ENCODE data around the gene BDH1.
"Not testable (repeated sequence)": the region's sequence is repeated elsewhere in the genome, so short reads cannot be mapped to it uniquely, and the experiment has no call there.

BDH1 gene

DNA sequence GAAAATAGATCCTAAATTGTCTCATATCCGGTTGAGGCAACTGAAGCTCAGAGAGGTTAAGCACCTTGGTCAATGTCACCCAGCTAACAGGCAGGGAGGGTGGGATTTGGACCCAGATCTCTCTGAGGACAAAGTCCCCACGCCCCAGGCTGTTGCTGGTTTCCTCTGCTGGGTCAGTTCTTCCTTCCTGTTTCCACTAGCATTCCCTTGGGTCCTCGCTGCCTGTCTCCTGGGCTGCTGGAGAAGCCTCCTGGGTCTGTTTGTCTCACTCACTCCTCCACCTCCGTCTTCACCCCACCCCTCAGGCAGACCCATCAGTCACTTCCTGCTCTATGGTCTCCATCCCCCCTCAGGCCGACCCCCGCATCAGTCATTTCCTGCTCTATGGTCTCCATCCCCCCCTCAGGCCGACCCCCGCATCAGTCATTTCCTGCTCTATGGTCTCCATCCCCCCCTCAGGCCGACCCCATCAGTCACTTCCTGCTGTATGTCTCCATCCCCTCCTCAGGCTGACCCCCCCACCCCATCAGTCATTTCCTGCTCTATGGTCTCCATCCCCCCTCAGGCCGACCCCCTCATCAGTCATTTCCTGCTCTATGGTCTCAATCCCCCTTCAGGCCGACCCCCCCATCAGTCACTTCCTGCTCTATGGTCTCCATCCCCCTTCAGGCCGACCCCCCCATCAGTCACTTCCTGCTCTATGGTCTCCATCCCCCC is 38.7 kb downstream of the BDH1 start:
- peak overlapping the region; percentile 19 for H3K9ac ChIP-seq (ENCODE audit: low read depth, low read length, poor library complexity, severe bottlenecking)
- not testable (repeated sequence) for H3K79me2 ChIP-seq (ENCODE audit: insufficient read depth, low read length); H2AFZ ChIP-seq (ENCODE audit: low read length); H3K27me3 ChIP-seq (ENCODE audit: insufficient read depth, low read length, poor library complexity, severe bottlenecking); H3K9me2 ChIP-seq (replicated peaks; ENCODE audit: low read depth, low read length); H4K20me1 ChIP-seq (ENCODE audit: insufficient read depth, low read length, poor library complexity, severe bottlenecking); H3K9me3 ChIP-seq (ENCODE audit: insufficient read depth, low read depth, low read length)
- peaks cover 16% of the 10 kb centered on the region for H3F3A ChIP-seq (ENCODE audit: low read depth)
- peaks cover 42% of the 10 kb centered on the region; the same call in 1 of the 2 replicates for H3K36me3 ChIP-seq (ENCODE audit: insufficient read depth, low read length)
- H3K4me3 ChIP-seq (ENCODE audit: low read length, poor library complexity, severe bottlenecking) = peak overlapping the region; percentile 25
- H3K4me2 ChIP-seq (ENCODE audit: low read depth, low read length, poor library complexity, severe bottlenecking) = peak overlapping the region; percentile 44
- H3K4me1 ChIP-seq (ENCODE audit: insufficient read depth, low read length, poor library complexity, severe bottlenecking) = peaks cover 28% of the 10 kb centered on the region

DNA sequence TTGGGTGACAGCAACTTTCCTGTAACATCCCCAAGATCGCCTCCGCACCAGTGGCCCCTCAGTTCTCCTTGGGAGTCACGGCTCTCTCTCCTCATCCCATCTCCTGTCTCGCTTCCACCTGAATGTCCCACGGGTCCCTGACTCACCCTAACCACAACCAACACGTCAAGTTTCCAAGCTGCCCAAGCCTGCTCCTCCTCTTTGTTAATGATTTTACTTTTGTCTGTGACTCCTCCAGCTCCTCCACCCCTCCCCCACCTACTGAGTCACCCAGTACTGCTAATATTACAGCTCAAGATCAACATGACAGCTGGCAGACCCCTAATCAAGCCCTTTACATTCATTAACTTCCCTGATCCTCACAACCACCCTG is 39.3 kb downstream of the BDH1 start:
- Histone ChIP-seq H3K36me3 (ENCODE audit: insufficient read depth, low read length) (peaks cover 42% of the 10 kb centered on the region; the same call in 1 of the 2 replicates), H3K4me1 (ENCODE audit: insufficient read depth, low read length, poor library complexity, severe bottlenecking) (peaks cover 28% of the 10 kb centered on the region), H3K79me2 (ENCODE audit: insufficient read depth, low read length) (no peaks in the 10 kb centered on the region), H3K9me2 (replicated peaks; ENCODE audit: low read depth, low read length) (no peaks in the 10 kb centered on the region), H3F3A (ENCODE audit: low read depth) (peaks cover 16% of the 10 kb centered on the region), H2AFZ (ENCODE audit: low read length) (no peak overlapping the region), H3K27me3 (ENCODE audit: insufficient read depth, low read length, poor library complexity, severe bottlenecking) (no peaks in the 10 kb centered on the region), H3K4me3 (ENCODE audit: low read length, poor library complexity, severe bottlenecking) (no peak overlapping the region), H3K4me2 (ENCODE audit: low read depth, low read length, poor library complexity, severe bottlenecking) (peak overlapping the region; percentile 44), H3K9me3 (ENCODE audit: insufficient read depth, low read depth, low read length) (no peaks in the 10 kb centered on the region), H3K9ac (ENCODE audit: low read depth, low read length, poor library complexity, severe bottlenecking) (peak overlapping the region; percentile 19), H4K20me1 (ENCODE audit: insufficient read depth, low read length, poor library complexity, severe bottlenecking) (no peaks in the 10 kb centered on the region)
- TF ChIP-seq, protein P1, sequence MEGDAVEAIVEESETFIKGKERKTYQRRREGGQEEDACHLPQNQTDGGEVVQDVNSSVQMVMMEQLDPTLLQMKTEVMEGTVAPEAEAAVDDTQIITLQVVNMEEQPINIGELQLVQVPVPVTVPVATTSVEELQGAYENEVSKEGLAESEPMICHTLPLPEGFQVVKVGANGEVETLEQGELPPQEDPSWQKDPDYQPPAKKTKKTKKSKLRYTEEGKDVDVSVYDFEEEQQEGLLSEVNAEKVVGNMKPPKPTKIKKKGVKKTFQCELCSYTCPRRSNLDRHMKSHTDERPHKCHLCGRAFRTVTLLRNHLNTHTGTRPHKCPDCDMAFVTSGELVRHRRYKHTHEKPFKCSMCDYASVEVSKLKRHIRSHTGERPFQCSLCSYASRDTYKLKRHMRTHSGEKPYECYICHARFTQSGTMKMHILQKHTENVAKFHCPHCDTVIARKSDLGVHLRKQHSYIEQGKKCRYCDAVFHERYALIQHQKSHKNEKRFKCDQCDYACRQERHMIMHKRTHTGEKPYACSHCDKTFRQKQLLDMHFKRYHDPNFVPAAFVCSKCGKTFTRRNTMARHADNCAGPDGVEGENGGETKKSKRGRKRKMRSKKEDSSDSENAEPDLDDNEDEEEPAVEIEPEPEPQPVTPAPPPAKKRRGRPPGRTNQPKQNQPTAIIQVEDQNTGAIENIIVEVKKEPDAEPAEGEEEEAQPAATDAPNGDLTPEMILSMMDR (conservative IDR thresholded peaks at IDR 0.05; ENCODE audit: low read length) = no peak
- no peak for TF ChIP-seq EZH2phosphoT487 (IDR thresholded peaks at IDR 0.05; ENCODE audit: borderline replicate concordance)

DNA sequence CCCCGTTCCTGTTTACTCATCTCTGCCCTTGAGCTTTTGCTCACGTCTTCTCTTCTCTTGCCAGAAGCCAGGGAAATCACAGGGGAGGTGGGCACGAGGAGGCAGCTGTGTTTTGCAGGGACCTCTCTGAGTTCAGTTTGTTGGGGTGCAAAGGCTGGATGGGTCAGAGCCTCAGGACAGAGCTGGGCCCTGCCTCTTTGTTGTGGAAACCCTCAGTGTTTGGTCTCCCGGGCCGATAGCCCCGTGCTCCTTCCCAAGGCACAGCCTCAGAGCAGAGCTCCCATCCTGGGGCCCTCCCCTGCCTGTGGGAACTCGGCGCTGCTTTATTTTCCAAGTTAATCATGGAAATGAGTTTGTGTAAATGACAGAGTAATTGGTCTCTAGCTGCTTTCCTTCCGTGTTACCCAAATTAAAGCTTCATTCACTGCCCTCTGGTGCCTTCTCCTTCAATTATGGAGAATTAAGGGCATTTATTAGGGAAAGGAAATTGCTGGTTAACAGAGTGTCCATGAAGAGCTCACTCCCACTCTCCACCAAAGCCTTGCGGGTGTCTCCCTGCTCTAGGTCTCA is 40.9 kb downstream of the BDH1 start:
- peaks cover 10% of the 10 kb centered on the region for H3F3A ChIP-seq (ENCODE audit: low read depth)
- H3K36me3 ChIP-seq (ENCODE audit: insufficient read depth, low read length) = peaks cover 48% of the 10 kb centered on the region; the same call in 1 of the 2 replicates
- TF ChIP-seq, protein P1 (conservative IDR thresholded peaks at IDR 0.05; ENCODE audit: low read length) = no peak
- no peak for TF ChIP-seq EZH2phosphoT487 (IDR thresholded peaks at IDR 0.05; ENCODE audit: borderline replicate concordance)
- H4K20me1 ChIP-seq (ENCODE audit: insufficient read depth, low read length, poor library complexity, severe bottlenecking) = no peaks in the 10 kb centered on the region
- peaks cover 18% of the 10 kb centered on the region for H3K4me1 ChIP-seq (ENCODE audit: insufficient read depth, low read length, poor library complexity, severe bottlenecking)
- H3K9ac ChIP-seq (ENCODE audit: low read depth, low read length, poor library complexity, severe bottlenecking) = no peak overlapping the region
- no peaks in the 10 kb centered on the region for H3K9me3 ChIP-seq (ENCODE audit: insufficient read depth, low read depth, low read length)
- no peak overlapping the region for H3K4me3 ChIP-seq (ENCODE audit: low read length, poor library complexity, severe bottlenecking)
- H3K4me2 ChIP-seq (ENCODE audit: low read depth, low read length, poor library complexity, severe bottlenecking) = no peak overlapping the region
- no peaks in the 10 kb centered on the region for H3K27me3 ChIP-seq (ENCODE audit: insufficient read depth, low read length, poor library complexity, severe bottlenecking)
- H3K9me2 ChIP-seq (replicated peaks; ENCODE audit: low read depth, low read length) = no peaks in the 10 kb centered on the region
- no peaks in the 10 kb centered on the region for H3K79me2 ChIP-seq (ENCODE audit: insufficient read depth, low read length)
- H2AFZ ChIP-seq (ENCODE audit: low read length) = no peak overlapping the region
